GM21529 (cell line): ENCODE results near the gene RAB35.

Experiments used
- ATAC-seq: cut with Tn5 transposase; IDR thresholded peaks from one replicate; pipeline ENCODE4 v1.9.1; 2021; ENCODE audit not compliant: unreplicated experiment

Gene RAB35

DNA sequence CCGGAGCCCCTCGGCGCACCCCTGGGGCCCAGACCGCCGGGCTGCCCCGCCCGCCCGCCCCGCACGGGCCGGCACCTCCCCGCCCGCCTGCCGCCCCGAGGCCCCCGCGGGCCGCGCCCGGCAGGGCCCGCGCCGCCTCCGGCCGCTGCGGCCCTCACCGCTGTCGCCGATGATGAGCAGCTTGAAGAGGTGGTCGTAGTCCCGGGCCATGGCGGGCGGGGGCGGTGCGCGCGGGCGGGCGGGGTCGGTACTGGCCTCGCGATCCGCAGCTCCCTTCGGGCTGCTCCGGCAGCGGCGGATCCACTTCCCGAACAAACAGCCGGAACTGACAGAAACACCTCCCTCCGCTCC lies at the start of gene RAB35:
TSS of gene RAB35 (minus strand) at position 313 of the 351 bp plus-strand sequence. CDS start at position 210, 103 bp downstream.
- no peak for ATAC-seq

DNA sequence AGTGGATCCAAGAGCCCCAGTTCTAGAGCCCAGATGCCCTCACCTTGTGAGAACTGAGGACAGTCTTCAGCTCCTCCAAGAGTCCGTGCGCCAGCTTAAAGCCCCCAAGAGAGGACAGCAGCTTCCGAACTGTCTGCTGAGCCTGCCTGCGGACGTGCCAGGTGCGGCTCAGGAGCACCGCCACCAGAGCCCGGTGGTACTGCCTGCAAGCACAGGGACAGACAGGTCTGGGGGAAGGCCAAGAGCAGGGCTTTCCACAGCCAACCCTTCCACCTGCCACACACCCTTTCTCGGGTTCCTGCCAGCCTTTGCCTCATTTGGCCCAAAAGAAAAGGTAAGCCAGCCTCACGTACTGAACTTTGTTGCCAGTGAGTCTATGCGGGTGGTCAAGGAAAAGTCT lies 47.7 kb upstream of the RAB35 start:
- ATAC-seq, result no peak

DNA sequence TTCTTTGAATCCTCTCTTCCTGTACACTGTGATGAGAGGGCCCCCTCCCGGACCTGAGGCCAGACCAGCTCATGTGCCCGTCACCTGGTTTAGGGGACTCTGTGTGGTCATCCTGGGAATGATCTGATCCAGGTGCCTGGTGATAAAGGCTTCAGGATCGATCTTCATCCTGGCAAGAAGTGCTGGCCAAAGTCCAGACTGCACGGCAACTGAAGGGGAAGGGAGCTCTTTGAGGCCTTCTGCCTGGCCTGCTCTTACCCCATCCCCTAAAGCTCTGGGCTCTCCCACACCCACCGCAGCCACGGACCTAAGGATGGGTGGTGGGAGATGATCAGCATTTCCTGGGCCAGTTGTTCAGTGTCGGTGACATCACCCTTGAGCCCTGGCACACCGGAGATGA lies 46.2 kb upstream of the RAB35 start:
- no peak for ATAC-seq

DNA sequence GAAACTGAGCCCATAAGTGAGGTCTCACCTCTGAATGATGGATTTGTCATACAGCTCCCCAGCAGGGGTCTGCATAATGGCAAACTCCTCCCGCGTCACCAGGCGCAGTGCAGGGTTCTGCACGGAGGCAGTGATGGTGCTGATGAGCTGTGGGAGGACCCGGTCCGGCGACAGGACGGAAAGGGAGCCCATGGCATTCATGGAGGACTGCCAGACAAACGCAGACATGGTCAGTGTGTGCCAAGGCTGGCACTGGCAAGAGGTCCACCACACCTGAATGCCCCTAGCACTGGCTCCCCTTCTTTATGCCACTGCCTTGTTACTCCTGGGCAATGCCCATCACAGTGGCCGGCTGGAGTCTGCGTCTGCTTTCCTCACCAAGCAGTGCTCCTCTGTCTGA lies 45.3 kb upstream of the RAB35 start:
- no peak for ATAC-seq

DNA sequence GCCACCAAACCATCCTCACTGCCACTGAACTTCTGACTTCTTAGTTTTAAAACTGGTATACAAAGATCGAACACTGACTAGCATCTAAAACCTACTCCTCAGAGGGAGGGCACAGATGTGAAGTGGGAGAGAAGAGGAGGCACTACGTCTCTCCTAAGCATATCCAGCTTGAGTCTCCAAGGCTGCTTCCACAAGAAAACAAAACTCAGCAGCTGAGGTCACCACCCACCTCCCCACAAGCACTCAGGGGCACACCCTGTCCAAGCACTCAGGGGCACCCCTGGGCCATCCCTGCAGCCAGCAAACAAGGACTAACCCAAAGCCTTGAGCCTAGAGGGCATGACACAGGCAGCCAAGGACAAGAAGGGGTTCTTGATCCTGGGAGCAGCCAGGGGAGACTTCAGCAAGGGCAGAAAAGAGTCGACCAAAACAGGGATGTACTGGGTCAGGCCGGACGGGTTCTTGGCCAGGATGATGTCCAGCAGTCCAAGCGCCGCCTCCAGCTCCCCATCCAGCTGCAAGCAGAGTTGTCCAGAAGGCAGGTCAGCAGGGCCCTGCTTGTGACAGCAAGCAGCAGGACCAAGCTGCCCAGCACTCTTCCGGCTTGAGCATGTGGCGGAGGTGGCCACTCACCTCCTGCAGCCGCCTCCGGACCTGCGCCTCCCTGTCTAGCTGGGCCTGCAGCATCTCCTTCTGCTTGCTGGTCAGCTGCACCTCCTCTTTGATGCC lies 43.1 kb upstream of the RAB35 start:
- ATAC-seq, result no peak

DNA sequence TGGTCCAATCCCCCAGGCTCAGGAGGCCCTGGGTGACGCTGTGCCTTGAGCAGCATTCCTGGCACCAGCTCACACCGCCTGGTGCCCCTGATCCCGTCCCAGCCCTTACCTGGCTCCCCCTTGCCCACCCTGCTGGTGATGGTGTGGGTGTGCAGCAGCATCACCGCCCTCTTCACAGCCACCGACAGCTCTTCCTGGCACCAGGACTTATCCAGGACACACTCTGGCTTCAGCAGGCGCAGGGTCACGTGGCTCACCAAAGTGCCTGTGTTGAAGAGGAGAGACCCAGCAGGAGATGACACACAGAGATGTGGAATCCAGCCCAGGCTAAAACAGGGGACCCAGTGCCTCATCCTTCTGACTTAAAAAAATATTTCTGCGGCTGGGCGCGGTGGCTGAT lies 41.8 kb upstream of the RAB35 start:
- no peak for ATAC-seq

DNA sequence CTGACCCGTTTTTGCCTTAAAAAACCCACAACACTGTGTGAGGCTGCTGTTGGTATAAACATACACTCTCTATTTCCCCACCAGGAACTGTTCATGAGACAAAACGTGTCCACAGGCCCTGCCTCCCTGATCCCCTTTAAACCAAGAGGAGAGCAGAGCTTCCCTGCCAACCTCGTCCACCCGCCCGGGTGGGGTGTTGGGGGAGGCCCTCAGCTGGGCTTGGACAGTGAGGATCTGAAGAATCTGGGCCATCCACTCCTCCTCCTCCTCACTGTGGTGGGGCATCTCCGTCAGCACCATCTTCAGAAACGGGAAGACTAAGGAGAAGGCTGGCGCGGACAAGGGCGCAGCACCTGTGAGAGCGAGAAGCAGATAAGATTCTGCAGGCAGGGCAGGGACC lies 41.1 kb upstream of the RAB35 start:
- ATAC-seq, result no peak

DNA sequence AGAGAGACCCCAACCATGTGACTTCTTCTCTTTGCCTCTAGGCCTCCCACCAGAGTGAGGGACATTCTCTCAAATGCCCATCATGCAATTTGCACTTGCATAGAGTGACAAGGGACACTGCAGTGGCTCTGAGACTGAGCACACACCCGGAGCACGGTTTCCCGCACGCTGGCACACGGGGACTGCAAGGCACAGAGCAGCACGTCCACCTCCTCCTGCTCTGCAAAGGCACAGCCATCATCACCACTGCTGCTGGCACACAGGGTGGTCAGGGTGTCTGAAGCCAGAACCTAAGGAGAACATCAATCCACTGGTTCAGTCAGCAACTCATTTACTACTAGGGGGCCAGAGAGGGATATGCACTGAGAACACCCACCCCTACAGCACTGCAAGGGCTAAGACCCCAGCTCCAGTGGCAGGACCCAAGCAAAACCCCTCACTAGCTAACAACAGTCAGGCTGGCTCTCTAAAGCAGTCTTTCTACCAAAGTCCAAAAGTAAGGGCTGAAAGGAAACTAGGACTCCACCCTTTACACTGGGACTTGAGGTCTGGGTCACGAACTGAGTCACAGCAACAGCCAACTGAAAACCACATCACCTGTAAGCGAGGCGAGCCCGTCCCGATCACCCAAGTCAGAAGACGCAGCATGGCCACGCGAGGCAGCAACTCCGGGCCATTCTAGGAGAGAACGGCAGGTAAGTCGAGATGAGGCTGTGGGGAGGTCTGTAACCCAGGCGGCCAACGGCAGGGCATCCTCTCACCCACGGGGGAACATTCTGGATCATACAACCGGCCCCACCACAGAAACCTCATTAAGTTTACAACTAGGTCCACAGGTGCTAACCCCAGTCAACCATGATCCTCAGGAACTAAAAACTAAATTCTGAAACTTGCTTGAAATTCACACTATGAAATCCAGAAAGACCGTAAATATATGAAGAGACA lies 40.0 kb upstream of the RAB35 start:
- ATAC-seq, result no peak

DNA sequence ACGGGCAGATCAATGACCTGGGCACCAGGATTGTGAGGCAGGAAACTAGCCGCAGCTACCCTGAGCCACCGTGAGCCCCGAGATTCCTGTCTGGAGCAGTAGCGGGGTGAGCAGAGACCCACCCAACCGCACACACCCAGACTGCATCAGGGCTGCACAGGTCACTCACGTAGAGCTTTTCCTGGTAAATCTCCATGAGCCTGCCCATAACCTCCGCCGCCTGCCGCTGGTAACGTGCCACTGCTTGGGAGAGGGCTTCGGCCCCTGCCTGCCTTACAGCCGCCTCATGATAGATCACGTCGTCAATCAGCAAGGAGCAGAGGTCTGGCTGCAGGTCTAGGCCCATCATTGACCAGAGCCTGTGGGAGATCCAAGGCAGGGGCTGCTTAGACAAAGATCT lies 38.5 kb upstream of the RAB35 start:
- ATAC-seq, result no peak

DNA sequence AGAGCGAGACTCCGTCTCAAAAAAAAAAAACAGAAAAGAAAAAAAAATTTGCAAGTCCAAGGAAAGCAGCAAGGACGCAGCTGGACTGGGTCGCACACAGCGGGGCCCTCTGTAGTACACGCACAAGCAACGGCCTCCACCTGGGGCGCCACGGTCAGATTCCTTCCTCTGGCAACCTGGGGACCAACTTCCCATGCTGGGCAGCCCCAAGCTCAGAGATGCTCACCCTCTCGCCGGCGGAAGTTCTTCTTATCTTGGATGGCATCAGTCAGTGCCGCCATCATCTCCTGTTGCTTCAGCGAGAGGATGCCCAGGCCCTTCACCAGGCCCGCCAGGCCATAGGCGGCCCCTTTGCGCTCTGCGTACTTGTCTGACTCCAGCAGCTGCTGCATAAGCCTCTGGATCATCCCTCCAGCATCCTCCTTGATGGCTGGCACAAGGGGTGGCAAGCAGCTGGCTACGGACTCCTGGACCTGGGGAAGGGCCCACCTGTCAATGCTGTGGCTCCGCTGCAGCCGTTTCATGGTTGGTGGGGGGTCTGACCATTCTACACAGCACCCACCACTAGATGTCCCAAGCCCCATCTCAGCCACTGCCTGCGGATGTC lies 34.5 kb upstream of the RAB35 start:
- no peak for ATAC-seq

DNA sequence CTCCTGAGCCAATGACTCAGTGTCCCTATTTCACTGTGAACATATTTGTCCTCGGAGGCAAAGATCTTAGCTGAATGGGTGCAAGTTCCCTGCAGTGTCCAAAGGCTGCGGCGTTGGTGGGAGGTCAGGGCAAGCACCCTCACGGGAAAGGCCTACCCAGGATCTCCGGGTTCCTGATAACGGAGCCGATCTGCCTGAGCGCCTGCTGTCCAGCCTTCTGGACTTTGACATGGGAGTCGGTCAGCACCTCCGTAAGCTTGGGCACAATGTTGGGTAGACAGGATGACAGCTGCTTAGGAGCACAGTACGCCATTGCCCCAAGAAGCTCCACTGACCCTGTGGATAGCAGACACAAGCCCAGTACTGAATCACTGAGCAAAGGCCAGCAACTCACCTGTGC lies 31.5 kb upstream of the RAB35 start:
- ATAC-seq, result no peak

DNA sequence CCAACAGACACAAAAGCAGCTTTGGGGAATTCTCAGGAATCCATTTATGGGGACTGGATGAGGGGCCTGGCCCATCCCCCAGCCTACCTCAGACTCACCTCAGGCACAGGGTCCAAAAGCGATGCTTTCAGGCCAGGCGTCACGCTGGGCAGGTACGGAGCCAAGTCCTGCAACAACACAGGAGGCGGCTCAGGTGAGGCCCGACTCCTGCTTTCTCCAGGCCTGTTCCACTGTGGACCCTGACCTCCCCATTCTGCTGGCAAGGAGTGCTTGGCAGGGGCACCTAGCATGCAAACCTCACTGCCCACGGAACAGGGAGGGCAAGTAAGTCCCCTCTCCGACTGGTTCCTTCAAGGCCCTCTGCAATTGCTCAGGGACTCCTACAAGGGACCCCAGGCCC lies 28.6 kb upstream of the RAB35 start:
- no peak for ATAC-seq

DNA sequence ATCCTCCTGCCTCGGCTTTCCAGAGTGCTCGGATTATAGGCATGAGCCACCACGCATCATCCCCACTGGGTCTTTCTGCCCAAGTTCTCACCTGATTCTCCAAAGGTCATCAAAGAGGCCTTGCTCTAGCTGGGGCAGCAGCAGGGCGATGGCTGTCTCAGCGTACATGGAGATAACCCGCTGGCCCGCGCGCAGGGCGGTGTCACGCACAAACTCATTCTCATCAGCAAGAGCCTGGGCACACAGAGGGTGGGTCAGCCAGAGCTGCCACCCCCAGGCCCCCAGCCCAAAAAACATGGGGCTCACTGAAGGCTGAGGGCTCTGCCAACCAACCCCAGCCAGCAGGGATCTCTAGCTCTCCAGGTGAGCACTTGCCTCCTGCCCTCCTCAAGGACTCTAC lies 27.7 kb upstream of the RAB35 start:
- ATAC-seq, result no peak

DNA sequence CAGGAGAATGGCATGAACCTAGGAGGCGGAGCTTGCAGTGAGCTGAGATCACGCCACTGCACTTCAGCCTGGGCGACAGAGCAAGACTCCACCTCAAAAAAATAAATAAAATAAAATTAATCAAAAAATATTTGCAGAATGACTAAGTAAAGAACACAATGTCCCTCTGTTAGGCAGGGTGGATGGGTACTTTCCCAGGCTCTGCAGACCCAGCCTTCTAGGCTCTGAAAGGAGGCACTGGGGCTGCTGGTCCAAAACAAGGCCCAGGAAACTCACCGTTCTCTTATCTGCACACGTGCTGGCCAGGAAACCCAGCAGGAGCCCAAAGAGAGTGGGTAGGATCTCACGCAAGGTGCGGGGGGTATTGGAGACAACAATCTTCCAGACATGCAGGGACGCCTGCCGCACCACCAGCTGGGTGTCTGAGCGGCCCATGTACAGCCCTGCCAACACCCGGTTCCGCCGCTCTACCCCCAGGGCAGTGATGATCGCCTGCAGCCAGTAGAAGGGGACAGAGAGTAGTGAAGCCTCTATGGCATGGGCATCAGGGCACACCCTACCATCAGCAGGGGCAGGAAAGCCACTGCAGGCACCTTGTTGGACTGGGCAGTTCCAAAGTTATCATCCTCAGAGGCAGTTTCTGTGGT lies 25.8 kb upstream of the RAB35 start:
- ATAC-seq, result no peak

DNA sequence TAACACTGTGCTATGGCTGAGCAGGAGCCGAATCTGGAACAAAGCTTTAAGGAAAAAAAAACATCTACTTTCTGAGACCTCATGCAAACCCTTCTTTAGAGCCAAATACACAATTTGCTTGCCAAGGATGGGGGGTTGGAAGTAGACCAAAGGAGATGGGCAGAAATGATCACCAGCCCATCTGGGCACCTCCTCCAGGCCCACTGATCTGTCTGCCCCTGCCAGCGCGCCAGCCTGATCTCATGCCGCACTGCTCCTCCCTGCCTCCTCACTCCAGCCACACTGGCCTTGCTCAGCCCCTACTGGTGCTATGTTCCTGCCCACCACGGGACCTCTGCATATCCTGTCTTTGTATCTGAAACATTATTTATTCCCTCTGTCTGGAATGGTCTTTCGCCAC lies 24.8 kb upstream of the RAB35 start:
- no peak for ATAC-seq

DNA sequence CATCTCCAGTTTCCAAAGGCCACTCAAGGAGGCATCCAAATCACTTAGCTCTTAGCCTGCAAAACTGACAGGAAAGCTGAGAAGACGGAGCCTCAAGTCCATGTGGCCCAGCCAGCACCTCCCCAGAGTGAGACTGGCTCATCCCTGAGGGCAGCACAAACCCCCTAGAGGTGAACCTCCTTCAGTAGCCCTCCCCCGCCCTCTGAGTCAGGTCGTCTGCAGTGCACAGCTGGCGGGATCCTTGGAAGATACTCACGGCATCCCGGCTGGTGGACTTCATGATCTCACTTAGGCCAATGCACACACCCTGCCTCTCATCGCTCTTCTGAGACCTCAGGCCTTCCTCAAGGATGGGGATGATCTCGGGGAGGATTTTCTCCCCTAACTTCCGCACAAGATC lies 24.1 kb upstream of the RAB35 start:
- ATAC-seq, result no peak

DNA sequence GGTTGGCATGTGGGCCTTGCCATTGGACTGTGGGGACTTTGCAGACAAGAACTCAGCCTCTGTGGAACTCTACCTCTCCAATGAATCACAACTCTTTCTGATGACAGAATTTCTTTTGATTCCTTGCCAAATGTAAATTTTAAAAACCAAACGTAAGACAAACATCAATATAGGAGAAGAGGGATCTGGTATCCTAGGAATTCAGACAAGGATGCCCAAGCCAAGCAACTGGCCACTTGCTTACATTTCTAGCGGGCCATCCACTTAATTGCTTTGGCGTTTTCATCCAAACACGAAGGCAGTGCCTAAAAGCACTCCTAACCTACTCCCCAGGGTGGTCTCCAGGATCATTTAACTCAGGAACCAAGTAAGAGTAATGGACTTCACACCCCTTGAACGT lies 23.4 kb upstream of the RAB35 start:
- ATAC-seq, result no peak

DNA sequence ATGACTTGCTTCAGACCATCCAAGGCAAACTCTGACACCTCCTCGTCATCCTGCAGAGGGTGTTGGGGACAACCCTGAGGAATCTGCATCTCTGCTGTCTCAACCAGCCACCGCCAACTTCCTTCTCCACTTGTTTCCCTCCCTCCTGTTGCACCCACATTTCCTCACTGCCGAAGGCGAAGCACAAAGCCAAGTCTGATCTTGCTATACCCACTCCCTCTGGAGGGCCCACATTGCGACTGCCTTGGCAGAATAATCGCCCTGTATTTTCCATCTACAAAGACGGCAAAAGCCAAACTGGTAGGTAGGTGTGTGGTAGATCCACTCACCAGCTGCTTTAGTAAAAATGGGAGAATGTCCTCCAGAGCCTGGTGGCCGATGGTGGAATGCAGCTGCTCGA lies 21.8 kb upstream of the RAB35 start:
- ATAC-seq, result no peak

DNA sequence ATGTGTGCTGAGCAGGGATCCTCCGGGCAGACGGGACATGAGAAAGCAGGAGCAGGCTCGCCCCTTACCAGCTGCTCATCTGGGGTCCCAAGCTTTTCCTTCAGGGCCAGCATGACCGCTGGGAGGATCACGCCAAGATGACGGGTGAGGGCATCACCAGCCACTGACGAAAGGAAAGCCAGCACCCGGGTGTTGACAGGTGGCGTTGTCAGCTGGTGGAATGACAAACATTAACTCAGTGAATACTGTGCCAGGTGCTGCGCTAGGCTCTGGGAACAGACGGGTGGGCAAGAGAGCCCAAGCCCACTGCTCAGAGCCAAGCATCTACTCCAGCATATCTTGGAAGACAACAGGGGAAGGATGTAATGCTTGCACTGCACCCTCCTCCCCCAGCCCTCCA lies 21.3 kb upstream of the RAB35 start:
- no peak for ATAC-seq

DNA sequence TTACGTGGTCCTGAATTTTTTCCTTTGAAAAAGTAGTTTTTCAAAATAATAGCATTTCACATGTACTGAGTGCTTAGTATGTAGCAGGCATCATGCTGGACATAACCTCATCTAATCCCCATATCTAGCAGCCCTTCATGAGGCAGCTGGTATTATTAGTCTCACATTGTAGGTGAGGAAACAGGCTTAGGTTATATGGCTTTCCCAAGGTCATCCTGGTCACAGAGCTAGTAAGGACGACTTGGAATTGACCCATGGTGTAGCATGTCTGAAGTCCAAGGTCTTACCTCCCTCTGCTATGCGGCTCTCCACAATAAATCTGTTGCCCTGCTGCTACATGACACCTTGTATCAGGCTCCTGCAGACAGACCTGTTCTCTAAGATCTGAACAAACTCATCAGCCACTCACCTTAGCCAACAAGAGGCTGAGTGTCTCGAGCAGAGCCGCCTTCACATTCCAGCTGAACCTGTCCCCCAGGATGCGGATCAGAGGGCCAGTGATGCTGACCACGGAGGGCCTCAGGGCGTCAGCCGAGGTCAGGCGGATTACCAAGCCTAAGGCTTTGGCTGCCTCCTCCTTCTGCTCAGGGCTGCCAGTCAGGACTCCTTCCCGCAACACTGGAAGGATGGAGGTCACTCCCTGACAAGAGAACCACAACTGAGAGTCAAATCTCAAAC lies 19.7 kb upstream of the RAB35 start:
- no peak for ATAC-seq
